HS-5 (cell line): Measurements from ENCODE around the gene PYCR2.
A peak's percentile ranks its signal among the peaks of the same experiment; 100 is the strongest.
"Not testable (repeated sequence)": the region's sequence is repeated elsewhere in the genome, so short reads cannot be mapped to it uniquely, and the experiment has no call there.

Experiments
- DNase-seq: peaks from one replicate; pipeline ENCODE4 v3.0.0-alpha.2; 2012; ENCODE audit warnings: low read depth

PYCR2 gene

GRCh38 chr1:225942574-225942973, 18.5 kb upstream of the PYCR2 start:
- no peak for DNase-seq

GRCh38 chr1:225941942-225942222, 17.8 kb upstream of the PYCR2 start:
- DNase-seq, result no peak

GRCh38 chr1:225941187-225941941, 17.3 kb upstream of the PYCR2 start, which contains the start of gene LEFTY2:
TSS of gene LEFTY2 (minus strand) at chr1:225941220. CDS start at chr1:225941140, 80 bp downstream.
- no peak for DNase-seq

- DNase-seq, result no peak
Measured at GRCh38 chr1:225940385-225941151, 16.5 kb upstream of the PYCR2 start.

GRCh38 chr1:225939939-225940310, 15.9 kb upstream of the PYCR2 start:
- not testable (repeated sequence) for DNase-seq

GRCh38 chr1:225939097-225939938, 15.3 kb upstream of the PYCR2 start:
- not testable (repeated sequence) for DNase-seq

- DNase-seq, result no peak
Measured at GRCh38 chr1:225937048-225937968, 13.3 kb upstream of the PYCR2 start.

- no peak for DNase-seq
Measured at GRCh38 chr1:225936523-225936922, 12.5 kb upstream of the PYCR2 start.

- not testable (repeated sequence) for DNase-seq
Measured at GRCh38 chr1:225936086-225936485, 12.0 kb upstream of the PYCR2 start.

- DNase-seq, result no peak
Measured at GRCh38 chr1:225934711-225935110, 10.7 kb upstream of the PYCR2 start.

GRCh38 chr1:225933072-225933471, 9.0 kb upstream of the PYCR2 start:
- DNase-seq, result peak; percentile 59

GRCh38 chr1:225931270-225932136, 7.5 kb upstream of the PYCR2 start:
- DNase-seq, result no peak

GRCh38 chr1:225930566-225930965, 6.5 kb upstream of the PYCR2 start:
- no peak for DNase-seq

GRCh38 chr1:225929462-225929861, 5.4 kb upstream of the PYCR2 start:
- DNase-seq, result not testable (repeated sequence)

- DNase-seq, result no peak
Measured at GRCh38 chr1:225928186-225929175, 4.4 kb upstream of the PYCR2 start.

GRCh38 chr1:225926551-225927113, 2.6 kb upstream of the PYCR2 start:
- DNase-seq, result no peak

- no peak for DNase-seq
Measured at GRCh38 chr1:225923381-225923691, 714 bp downstream of the PYCR2 start.

GRCh38 chr1:225921734-225922709, 2.0 kb downstream of the PYCR2 start:
- DNase-seq, result no peak
